GM12801 (cell line): ENCODE measurements around the gene XPO4.

Source experiments
- TF ChIP-seq, protein P1 (sequence below): IDR thresholded peaks from one replicate; pipeline ENCODE4 v1.5.1; 2011; ENCODE audit warnings: control low read depth; ENCODE audit not compliant: insufficient read length; ENCODE audit errors: extremely low read depth

Gene XPO4

GRCh38 chr13:20901668-20902437 is 693 bp downstream of the XPO4 start:
- TF ChIP-seq, protein P1, sequence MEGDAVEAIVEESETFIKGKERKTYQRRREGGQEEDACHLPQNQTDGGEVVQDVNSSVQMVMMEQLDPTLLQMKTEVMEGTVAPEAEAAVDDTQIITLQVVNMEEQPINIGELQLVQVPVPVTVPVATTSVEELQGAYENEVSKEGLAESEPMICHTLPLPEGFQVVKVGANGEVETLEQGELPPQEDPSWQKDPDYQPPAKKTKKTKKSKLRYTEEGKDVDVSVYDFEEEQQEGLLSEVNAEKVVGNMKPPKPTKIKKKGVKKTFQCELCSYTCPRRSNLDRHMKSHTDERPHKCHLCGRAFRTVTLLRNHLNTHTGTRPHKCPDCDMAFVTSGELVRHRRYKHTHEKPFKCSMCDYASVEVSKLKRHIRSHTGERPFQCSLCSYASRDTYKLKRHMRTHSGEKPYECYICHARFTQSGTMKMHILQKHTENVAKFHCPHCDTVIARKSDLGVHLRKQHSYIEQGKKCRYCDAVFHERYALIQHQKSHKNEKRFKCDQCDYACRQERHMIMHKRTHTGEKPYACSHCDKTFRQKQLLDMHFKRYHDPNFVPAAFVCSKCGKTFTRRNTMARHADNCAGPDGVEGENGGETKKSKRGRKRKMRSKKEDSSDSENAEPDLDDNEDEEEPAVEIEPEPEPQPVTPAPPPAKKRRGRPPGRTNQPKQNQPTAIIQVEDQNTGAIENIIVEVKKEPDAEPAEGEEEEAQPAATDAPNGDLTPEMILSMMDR = no peak

- TF ChIP-seq, protein P1 = no peak
Observed at GRCh38 chr13:20894245-20894644, 8.3 kb downstream of the XPO4 start.

DNA sequence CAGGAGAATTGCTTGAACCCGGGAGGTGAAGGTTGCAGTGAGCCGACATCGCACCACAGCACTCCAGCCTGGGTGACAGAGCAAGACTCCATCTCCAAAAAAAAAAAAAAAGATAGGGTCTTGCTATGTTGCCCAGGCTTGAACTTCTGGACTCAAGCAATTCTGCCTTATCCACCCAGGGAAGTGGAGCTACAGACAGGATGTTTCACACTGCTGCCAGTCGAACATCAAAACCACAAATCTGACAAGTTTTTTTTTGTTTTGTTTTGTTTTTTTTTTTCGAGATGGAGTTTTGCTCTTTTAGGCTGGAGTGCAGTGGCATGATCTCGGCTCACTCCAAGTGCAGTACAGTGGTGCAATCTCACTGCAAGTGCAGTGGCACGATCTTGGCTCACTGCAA is 10.8 kb downstream of the XPO4 start:
- TF ChIP-seq, protein P1 = no peak

GRCh38 chr13:20891034-20891433 is 11.5 kb downstream of the XPO4 start:
- TF ChIP-seq, protein P1 = no peak

GRCh38 chr13:20882206-20882605 is 20.3 kb downstream of the XPO4 start:
- TF ChIP-seq, protein P1 = no peak

- TF ChIP-seq, protein P1 = no peak
Observed at GRCh38 chr13:20877902-20878301, 24.6 kb downstream of the XPO4 start.

GRCh38 chr13:20873348-20873747 is 29.2 kb downstream of the XPO4 start:
- TF ChIP-seq, protein P1 = no peak

- TF ChIP-seq, protein P1 = no peak
Observed at GRCh38 chr13:20870829-20871228, 31.7 kb downstream of the XPO4 start.
